H1 (cell line): ENCODE data around the gene PPBP. TPM values are rescaled to one million over a fixed set of nuclear protein-coding genes. Genes with fewer than 3 reads are reported as not detected.

ENCODE experiments used
- CTCF ChIA-PET: fragments of 300-600 bp; sonication (Branson Sonifier 250); formaldehyde crosslinking; loops from one replicate; lab custom pipeline; 2021; ENCODE audit not compliant: partially characterized antibody; lab: Charles Lee
- POLR2A ChIA-PET: fragments of 300-600 bp; sonication (Branson Sonifier 250); formaldehyde crosslinking; loops from one replicate; lab custom pipeline; 2021; ENCODE audit warnings: inconsistent platforms; ENCODE audit not compliant: partially characterized antibody; lab: Charles Lee
- DNase-seq, 2 experiments: peaks; one replicate each; pipeline versions ENCODE4 v3.0.0 to v3.0.0-alpha.2; 2010 to 2022; ENCODE audit warnings: low spot score in 2 of 2, low read depth in 1 of 2, mixed read lengths in 1 of 2
- FAIRE-seq: peaks from 2 replicates; lab custom pipeline; 2011; peaks lifted over from hg19 to GRCh38; lab: Jason Lieb, UNC
- H2AFZ ChIP-seq: 2 replicates; pipeline ENCODE4 v1.8.1; 2012; ENCODE audit warnings: low read length, inconsistent platforms
- H2AK5ac ChIP-seq: 2 replicates; pipeline ENCODE4 v1.6.1; 2013; ENCODE audit warnings: low read depth, low read length
- H2BK120ac ChIP-seq: replicated peaks from 2 replicates; pipeline ENCODE3; 2013; ENCODE audit warnings: low read depth, low read length, inconsistent platforms
- H2BK12ac ChIP-seq: 2 replicates; pipeline ENCODE4 v1.6.1; 2013; ENCODE audit warnings: low read depth, low read length
- H2BK15ac ChIP-seq: 2 replicates; pipeline ENCODE4 v1.6.1; 2013; ENCODE audit warnings: low read length
- H2BK20ac ChIP-seq: 2 replicates; pipeline ENCODE4 v1.6.1; 2013; ENCODE audit warnings: low read length
- H2BK5ac ChIP-seq: 2 replicates; pipeline ENCODE4 v1.6.1; 2013; ENCODE audit warnings: low read depth, low read length
- H3K14ac ChIP-seq: 2 replicates; pipeline ENCODE4 v1.6.1; 2013; ENCODE audit warnings: inconsistent platforms; ENCODE audit not compliant: insufficient read length
- H3K18ac ChIP-seq: 2 replicates; pipeline ENCODE4 v1.6.1; 2013; ENCODE audit warnings: low read length; ENCODE audit errors: extremely low read depth
- H3K23ac ChIP-seq: 2 replicates; pipeline ENCODE4 v1.6.1; 2013; ENCODE audit warnings: inconsistent platforms; ENCODE audit not compliant: insufficient read length
- H3K23me2 ChIP-seq: 2 replicates; pipeline ENCODE4 v1.6.1; 2013; ENCODE audit warnings: low read depth, low read length
- H3K27ac ChIP-seq: 2 replicates; pipeline ENCODE4 v1.6.1; 2011; ENCODE audit warnings: low read depth, low read length, inconsistent platforms
- H3K27me3 ChIP-seq, 4 experiments: replicated peaks in 1 of 4; 1 replicate in 1 of 4; 2 replicates in 3 of 4; pipeline versions ENCODE4 v1.6.1 to v1.8.1; 2011 to 2013; ENCODE audit warnings: low read length in 3 of 4, mild to moderate bottlenecking in 3 of 4, inconsistent platforms in 2 of 4, mixed read lengths in 2 of 4, moderate library complexity in 1 of 4; ENCODE audit not compliant: control insufficient read depth in 3 of 4, insufficient read depth in 3 of 4; ENCODE audit errors: extremely low read depth in 1 of 4
- H3K36me3 ChIP-seq, 4 experiments: 2 replicates each; pipeline versions ENCODE4 v1.6.1 to v1.8.1; 2011 to 2013; ENCODE audit warnings: mild to moderate bottlenecking in 4 of 4, low read length in 3 of 4, moderate library complexity in 2 of 4, control low read depth in 1 of 4, inconsistent platforms in 1 of 4; ENCODE audit not compliant: insufficient read depth in 4 of 4, control insufficient read depth in 2 of 4
- H3K4ac ChIP-seq: replicated peaks from 2 replicates; pipeline ENCODE3; 2013; ENCODE audit warnings: low read length, low read depth, mixed read lengths, inconsistent platforms; ENCODE audit not compliant: insufficient read length
- H3K4me1 ChIP-seq, 4 experiments: replicated peaks in 1 of 4; 1 replicate in 1 of 4; 2 replicates in 3 of 4; pipeline versions ENCODE4 v1.6.1 to v1.8.1; 2011 to 2013; ENCODE audit warnings: low read length in 3 of 4, inconsistent platforms in 2 of 4, mixed read lengths in 1 of 4; ENCODE audit not compliant: insufficient read depth in 4 of 4, control insufficient read depth in 3 of 4
- H3K4me2 ChIP-seq, 2 experiments: 2 replicates each; pipeline versions ENCODE4 v1.6.1 to v1.8.1; 2011 to 2013; ENCODE audit warnings: low read depth in 2 of 2, low read length in 2 of 2, control low read depth in 1 of 2, inconsistent platforms in 1 of 2, mild to moderate bottlenecking in 1 of 2; ENCODE audit not compliant: insufficient read depth in 1 of 2
- H3K4me3 ChIP-seq, 4 experiments: fragments of 200-600, 300-600 bp in 1 of 4; sonication (generic), shearing (Covaris generic), sonication (Bioruptor Twin) in 1 of 4; 2 replicates each; pipeline versions ENCODE4 v1.5.1 to v1.8.1; 2011 to 2016; ENCODE audit warnings: low read length in 4 of 4, low read depth in 3 of 4, control low read depth in 2 of 4, inconsistent platforms in 2 of 4, mild to moderate bottlenecking in 2 of 4, mixed read lengths in 1 of 4, moderate library complexity in 1 of 4; ENCODE audit not compliant: insufficient read depth in 2 of 4; ENCODE audit errors: extremely low read depth in 1 of 4
- H3K56ac ChIP-seq: replicated peaks from 2 replicates; pipeline ENCODE3; 2013; ENCODE audit warnings: low read depth, mild to moderate bottlenecking, mixed read lengths, low read length, inconsistent platforms; ENCODE audit not compliant: insufficient read length
- H3K79me1 ChIP-seq: 2 replicates; pipeline ENCODE4 v1.6.1; 2013; ENCODE audit warnings: low read depth, low read length, control low read depth
- H3K79me2 ChIP-seq, 2 experiments: 2 replicates each; pipeline versions ENCODE4 v1.6.1 to v1.8.1; 2012 to 2013; ENCODE audit warnings: low read length in 2 of 2, mild to moderate bottlenecking in 2 of 2, inconsistent platforms in 1 of 2; ENCODE audit not compliant: insufficient read depth in 2 of 2, control insufficient read depth in 1 of 2
- H3K9ac ChIP-seq, 4 experiments: replicated peaks in 1 of 4; 1 replicate in 1 of 4; 2 replicates in 3 of 4; pipeline versions ENCODE4 v1.6.1 to v1.8.1; 2011 to 2013; ENCODE audit warnings: low read depth in 3 of 4, low read length in 3 of 4, control low read depth in 2 of 4, mild to moderate bottlenecking in 2 of 4, moderate library complexity in 2 of 4, inconsistent platforms in 1 of 4; ENCODE audit errors: extremely low read depth in 1 of 4
- H3K9me3 ChIP-seq, 2 experiments: 2 replicates each; pipeline versions ENCODE4 v1.6.1 to v1.8.1; 2012 to 2013; ENCODE audit warnings: mild to moderate bottlenecking in 2 of 2, moderate library complexity in 2 of 2, control low read depth in 1 of 2, inconsistent platforms in 1 of 2, low read depth in 1 of 2, low read length in 1 of 2, mixed read lengths in 1 of 2; ENCODE audit not compliant: insufficient read depth in 2 of 2
- H4K20me1 ChIP-seq, 2 experiments: replicated peaks in 1 of 2; 2 replicates each; pipeline versions ENCODE3 to v1.8.1; 2011 to 2013; ENCODE audit warnings: inconsistent platforms in 2 of 2, low read length in 2 of 2, mild to moderate bottlenecking in 1 of 2; ENCODE audit not compliant: insufficient read depth in 2 of 2, control insufficient read depth in 1 of 2
- H4K5ac ChIP-seq: 2 replicates; pipeline ENCODE4 v1.6.1; 2013; ENCODE audit warnings: low read length, low read depth, mixed read lengths, inconsistent platforms; ENCODE audit not compliant: insufficient read length
- H4K8ac ChIP-seq: 2 replicates; pipeline ENCODE4 v1.8.0; 2013; ENCODE audit warnings: mild to moderate bottlenecking, moderate library complexity, low read length, inconsistent platforms; ENCODE audit not compliant: insufficient read depth; ENCODE audit errors: extremely low read depth
- H4K91ac ChIP-seq: replicated peaks from 2 replicates; pipeline ENCODE3; 2013; ENCODE audit warnings: low read length, mixed read lengths, inconsistent platforms; ENCODE audit not compliant: insufficient read length
- BCL11A ChIP-seq, 2 experiments: IDR thresholded peaks; one replicate each; pipeline ENCODE4 v1.6.1; 2011; ENCODE audit warnings: low read depth in 2 of 2, low read length in 2 of 2, mild to moderate bottlenecking in 2 of 2
- CEBPB ChIP-seq: IDR thresholded peaks from 2 replicates; pipeline ENCODE4 v1.6.1; 2012; ENCODE audit warnings: low read depth, low read length
- JUND ChIP-seq: IDR thresholded peaks from 2 replicates; pipeline ENCODE4 v1.6.1; 2011; ENCODE audit warnings: mild to moderate bottlenecking, improper control_type of control experiment, low read length
- MAFK ChIP-seq: IDR thresholded peaks from 2 replicates; pipeline ENCODE4 v1.6.1; 2012; ENCODE audit warnings: low read depth, mild to moderate bottlenecking, improper control_type of control experiment, low read length
- POU5F1 ChIP-seq: IDR thresholded peaks from 2 replicates; pipeline ENCODE4 v1.6.1; 2011; ENCODE audit warnings: low read depth, mild to moderate bottlenecking, low read length, moderate library complexity
- RNF2 ChIP-seq: fragments of 200-900, 300-1000 bp; sonication (generic); IDR thresholded peaks from 2 replicates; pipeline ENCODE4 v1.7.1; 2016; ENCODE audit warnings: borderline replicate concordance, low read depth, mild to moderate bottlenecking, antibody characterized with exemption, low read length; ENCODE audit not compliant: poor library complexity, severe bottlenecking; ENCODE audit errors: missing control alignments
- ZNF274 ChIP-seq: IDR thresholded peaks from 2 replicates; pipeline ENCODE4 v1.7.0; 2012; ENCODE audit warnings: low read length, borderline replicate concordance; ENCODE audit errors: extremely low read depth
- WGBS, 2 experiments: shearing (Covaris generic) in 1 of 2; methylation state at CpG; one replicate each; pipeline versions ENCODE4 v1.1.6 to v1.1.7; 2013 to 2015; ENCODE audit warnings: low lambda C conversion rate in 2 of 2, mixed read lengths in 2 of 2, inconsistent platforms in 1 of 2, low coverage in 1 of 2, missing lambda C conversion rate in 1 of 2; ENCODE audit not compliant: insufficient replicate concordance in 2 of 2, insufficient coverage in 1 of 2, insufficient read length in 1 of 2; ENCODE audit errors: extremely low coverage in 1 of 2, missing lambda C conversion rate in 1 of 2; 5-methylcytosine and 5-hydroxymethylcytosine counted together
- polyA plus RNA-seq, 7 experiments: library from polyadenylated mRNA; depleted of rRNA in 3 of 7; stranded (reverse) in 5 of 7; unstranded in 2 of 7; fragments of >200 nt in 5 of 7; fragments of 200-250 nt in 2 of 7; gene quantifications; 1 replicate in 5 of 7; 2 replicates in 1 of 7; 4 replicates in 1 of 7; pipeline versions ENCODE4 v1.2.1 to v1.2.3, GENCODE V29; 2011 to 2013; ENCODE audit warnings: missing spikeins in 2 of 7, mixed read lengths in 2 of 7
- total RNA-seq: library from RNA; stranded (reverse); fragmentation: NEBNext Ultra II Directional; extraction: Animal tissue kit (Norgen Biotek cat#: 25700); gene quantifications from 2 replicates; pipeline ENCODE4 v1.2.1, GENCODE V29; 2021
- TF ChIP-seq, protein P1 (sequence below): IDR thresholded peaks from 2 replicates; pipeline ENCODE4 v1.6.1; 2011; ENCODE audit warnings: low read length, improper control_type of control experiment
- TF ChIP-seq, protein P2 (sequence below): IDR thresholded peaks from 2 replicates; pipeline ENCODE4 v1.6.1; 2012; ENCODE audit warnings: inconsistent platforms

PPBP gene
- total and polyA plus RNA-seq, 2 of the 8 experiments (the other 6 are each of a cell fraction or from before 2014, with no cell fraction given) = 0.18 to 0.43 TPM

DNA sequence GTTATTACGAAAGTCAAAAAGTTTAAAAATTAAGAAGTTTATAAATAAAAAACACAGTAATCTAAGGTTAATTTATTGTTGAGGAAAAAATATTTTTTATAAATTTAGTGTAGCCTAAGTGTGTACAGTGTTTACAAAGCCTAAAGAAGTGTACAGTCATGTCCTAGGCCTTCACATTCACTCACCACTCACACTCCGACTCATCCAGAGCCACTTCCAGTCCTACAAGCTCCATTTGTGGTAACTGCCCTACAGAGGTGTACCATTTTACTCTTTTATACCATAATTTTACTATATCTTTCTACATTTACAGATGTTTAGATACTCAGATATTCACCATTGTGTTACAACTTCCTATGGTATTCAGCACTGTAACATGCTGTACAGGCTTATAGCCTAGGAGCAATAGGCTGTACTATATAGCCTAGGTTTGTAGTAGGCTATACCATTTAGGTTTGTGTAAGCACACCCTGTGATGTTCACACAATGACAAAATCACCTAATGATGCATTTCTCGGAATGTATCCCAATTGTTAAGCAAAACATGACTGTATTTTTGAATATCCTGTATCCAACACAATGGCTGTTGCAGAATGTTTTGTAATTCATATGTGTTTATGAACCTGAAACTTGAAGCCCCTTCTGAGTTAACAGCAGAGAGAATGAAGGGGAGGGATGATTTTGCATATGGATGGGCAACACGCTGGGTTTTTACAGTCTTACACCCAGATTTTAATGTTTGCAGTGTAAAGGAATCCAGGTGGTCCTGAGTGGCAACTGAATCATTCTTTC lies 3.1 kb downstream of the PPBP start:
- Histone ChIP-seq H3K27me3 (no peaks in the 10 kb centered on the region), H3K4me3 (no peak overlapping the region), H3K79me1 (no peaks in the 10 kb centered on the region), H2BK20ac (no peak overlapping the region; the same call in 1 of the 2 replicates), H2BK15ac (no peak overlapping the region), H3K9ac (no peak overlapping the region), H3K4ac (no peak overlapping the region), H3K4me1 (peaks cover 0 to 19% (median 7%) of the 10 kb centered on the region in 4 experiments; a peak in 4 of 7 replicates), H3K14ac (no peak overlapping the region), H3K36me3 (no peaks in the 10 kb centered on the region; a peak in 1 of 8 replicates), H3K4me2 (peak overlapping the region; percentile 19 to 41; a peak in 3 of 4 replicates), H4K20me1 (no peaks in the 10 kb centered on the region), H4K8ac (no peak overlapping the region), H3K79me2 (no peaks in the 10 kb centered on the region), H2AFZ (no peak overlapping the region), H2BK12ac (peak overlapping the region; percentile 55; the same call in 1 of the 2 replicates), H3K27ac (peak overlapping the region; percentile 62; the same call in 1 of the 2 replicates), H4K5ac (peak overlapping the region; percentile 95), H2BK5ac (peak overlapping the region; percentile 89; the same call in 1 of the 2 replicates), H3K18ac (peak overlapping the region; percentile 68; the same call in 1 of the 2 replicates), H3K9me3 (no peaks in the 10 kb centered on the region), H2BK120ac (peak overlapping the region; percentile 96), H3K23ac (no peak overlapping the region), H2AK5ac (peak overlapping the region; percentile 77; the same call in 1 of the 2 replicates), H3K23me2 (no peaks in the 10 kb centered on the region), H4K91ac (peak overlapping the region; percentile 96), H3K56ac (no peak overlapping the region)
- ChIA-PET CTCF (interaction anchor here (0.8 to 2.4 kb wide), 8 partner anchors 10 to 411 kb away, joined by 3 to 13 read pairs (median 3); partner anchors contain the start of genes CXCL2, CXCL3 and CXCL5), POLR2A (interaction anchor here (0.7 to 3.0 kb wide), 4 partner anchors 12 to 53 kb away, joined by 3 to 37 read pairs (median 4); partner anchors contain the start of genes CXCL3 and CXCL5)
- 39% methylated on average over 4 of the region's 4 CpGs; no CpG with 5 or more reads in 1 of the 2 experiments for WGBS, 2 experiments
- peak in 1 of 2 experiments; percentile 78 for DNase-seq
- peak; percentile 96 for FAIRE-seq
- TF ChIP-seq RNF2 (no peak), MAFK (no peak), JUND (no peak), BCL11A (IDR thresholded peaks at IDR 0.05; ENCODE audit: low read depth in 2 of 2, low read length in 2 of 2) (peak in 1 of 2 experiments; percentile 42), ZNF274 (no peak), CEBPB (no peak), POU5F1 (peak; percentile 90; the same call in 1 of the 2 replicates)
- TF ChIP-seq, protein P1, sequence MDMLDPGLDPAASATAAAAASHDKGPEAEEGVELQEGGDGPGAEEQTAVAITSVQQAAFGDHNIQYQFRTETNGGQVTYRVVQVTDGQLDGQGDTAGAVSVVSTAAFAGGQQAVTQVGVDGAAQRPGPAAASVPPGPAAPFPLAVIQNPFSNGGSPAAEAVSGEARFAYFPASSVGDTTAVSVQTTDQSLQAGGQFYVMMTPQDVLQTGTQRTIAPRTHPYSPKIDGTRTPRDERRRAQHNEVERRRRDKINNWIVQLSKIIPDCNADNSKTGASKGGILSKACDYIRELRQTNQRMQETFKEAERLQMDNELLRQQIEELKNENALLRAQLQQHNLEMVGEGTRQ = no peak
- TF ChIP-seq, protein P2, sequence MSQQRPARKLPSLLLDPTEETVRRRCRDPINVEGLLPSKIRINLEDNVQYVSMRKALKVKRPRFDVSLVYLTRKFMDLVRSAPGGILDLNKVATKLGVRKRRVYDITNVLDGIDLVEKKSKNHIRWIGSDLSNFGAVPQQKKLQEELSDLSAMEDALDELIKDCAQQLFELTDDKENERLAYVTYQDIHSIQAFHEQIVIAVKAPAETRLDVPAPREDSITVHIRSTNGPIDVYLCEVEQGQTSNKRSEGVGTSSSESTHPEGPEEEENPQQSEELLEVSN = no peak
